NT2/D1 (cell line): ENCODE results near the gene TTLL1.

Source experiments
- SUZ12 ChIP-seq: IDR thresholded peaks from 2 replicates; pipeline ENCODE4 v1.6.1; 2011; ENCODE audit not compliant: insufficient read length, insufficient read depth; ENCODE audit errors: extremely low read depth
- YY1 ChIP-seq: IDR thresholded peaks from 2 replicates; pipeline ENCODE4 v1.6.1; 2011; ENCODE audit not compliant: insufficient read length, insufficient read depth
- ZNF274 ChIP-seq: IDR thresholded peaks from 2 replicates; pipeline ENCODE4 v1.6.1; 2011; ENCODE audit warnings: mild to moderate bottlenecking, low read depth, low read length

DNA sequence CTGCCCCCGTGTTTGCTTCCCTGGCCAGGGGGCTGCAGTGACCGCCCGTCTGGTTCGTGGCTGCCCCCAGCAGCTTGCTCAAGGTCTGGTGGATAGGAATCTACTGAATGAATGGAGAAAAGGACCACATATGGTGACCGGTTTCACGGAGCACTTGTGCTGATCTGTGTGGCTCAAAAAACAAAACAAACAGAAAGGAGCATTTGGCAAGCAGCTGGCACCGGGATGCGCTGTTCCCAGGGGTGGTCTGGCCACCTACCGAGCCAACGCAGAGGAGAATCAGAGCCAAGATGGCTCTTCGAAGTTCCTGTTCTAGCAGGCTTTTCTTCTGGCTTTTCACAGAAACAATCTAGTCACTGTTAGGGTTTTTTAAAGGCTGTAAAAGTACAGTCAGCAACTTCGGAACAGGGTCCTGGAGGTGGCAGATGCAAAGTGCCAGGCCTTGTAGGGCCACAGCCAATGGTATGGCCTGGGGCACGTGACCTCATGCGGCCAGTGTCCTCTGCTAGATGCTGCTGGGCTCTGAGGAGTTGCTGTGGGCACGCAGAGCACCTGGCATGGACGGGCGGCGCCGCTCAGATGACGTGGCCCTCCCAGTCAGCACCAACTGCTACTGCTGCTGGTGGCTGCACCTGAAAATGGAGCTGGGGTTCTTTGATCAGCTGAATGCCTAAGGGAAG, 47.0 kb downstream of the TTLL1 start:
- TF ChIP-seq YY1 (no peak), SUZ12 (no peak), ZNF274 (no peak)
